Activated naive CD4-positive, alpha-beta T cell treated with anti-CD3 and anti-CD28 coated beads for 36 hours (primary cell): ENCODE results near the gene DQX1. TPM values are rescaled to one million over a fixed set of nuclear protein-coding genes. Genes with fewer than 3 reads are reported as not detected.
A peak's percentile ranks its signal among the peaks of the same experiment; 100 is the strongest.
"Not testable (repeated sequence)": the region's sequence is repeated elsewhere in the genome, so short reads cannot be mapped to it uniquely, and the experiment has no call there.

Experiments
- CTCF ChIA-PET: fragments of 350-600 bp; sonication (Branson Sonifier 250); formaldehyde crosslinking; loops from one replicate; lab custom pipeline; 2021; ENCODE audit warnings: antibody characterized with exemption; lab: Charles Lee
- DNase-seq: peaks from one replicate; pipeline ENCODE4 v3.0.0-alpha.2; 2020
- H3K27ac Mint-ChIP-seq: one replicate; pipeline ENCODE4 v1.8.0; 2021; ENCODE audit warnings: mild to moderate bottlenecking, mixed read lengths
- H3K27me3 Mint-ChIP-seq: one replicate; pipeline ENCODE4 v1.8.0; 2021; ENCODE audit warnings: low read depth, mixed read lengths
- H3K36me3 Mint-ChIP-seq: one replicate; pipeline ENCODE4 v1.8.0; 2021; ENCODE audit warnings: low read depth, mixed read lengths
- H3K4me1 Mint-ChIP-seq: one replicate; pipeline ENCODE4 v1.8.0; 2021; ENCODE audit warnings: low read depth, mixed read lengths
- H3K4me3 Mint-ChIP-seq: one replicate; pipeline ENCODE4 v1.8.0; 2021; ENCODE audit warnings: mild to moderate bottlenecking, moderate library complexity, mixed read lengths
- H3K9me3 Mint-ChIP-seq: one replicate; pipeline ENCODE4 v1.8.0; 2021; ENCODE audit warnings: mixed read lengths
- intact Hi-C: fragments of 100-400 bp; cut with micrococcal nuclease; formaldehyde crosslinking; loops from one replicate; pipeline ENCODE4 v1.15.1; 2023
- total RNA-seq, 2 experiments: library from RNA; stranded (reverse); gene quantifications; one replicate each; pipeline ENCODE4 v1.2.3, GENCODE V29; 2021

The DQX1 gene
- total RNA-seq, 2 experiments from 2014 or later: 0.10 to 0.45 TPM

GRCh38 chr2:74495440-74495839, 30.6 kb downstream of the DQX1 start:
- intact Hi-C loops: loop anchor here (5.0 kb wide), 1 partner anchor 37 kb away; no protein-coding TSS in a partner anchor
- Mint-ChIP-seq H3K27me3 (peaks cover 26% of the 10 kb centered on the region), H3K36me3 (peaks cover 15% of the 10 kb centered on the region), H3K4me3 (no peak overlapping the region), H3K27ac (no peak overlapping the region), H3K9me3 (no peaks in the 10 kb centered on the region), H3K4me1 (peaks cover 21% of the 10 kb centered on the region)
- no peak for DNase-seq
- CTCF ChIA-PET: interaction anchor here (3.9 kb wide), 1 partner anchor 92 kb away, joined by 21 read pairs; no protein-coding TSS in a partner anchor

DNA sequence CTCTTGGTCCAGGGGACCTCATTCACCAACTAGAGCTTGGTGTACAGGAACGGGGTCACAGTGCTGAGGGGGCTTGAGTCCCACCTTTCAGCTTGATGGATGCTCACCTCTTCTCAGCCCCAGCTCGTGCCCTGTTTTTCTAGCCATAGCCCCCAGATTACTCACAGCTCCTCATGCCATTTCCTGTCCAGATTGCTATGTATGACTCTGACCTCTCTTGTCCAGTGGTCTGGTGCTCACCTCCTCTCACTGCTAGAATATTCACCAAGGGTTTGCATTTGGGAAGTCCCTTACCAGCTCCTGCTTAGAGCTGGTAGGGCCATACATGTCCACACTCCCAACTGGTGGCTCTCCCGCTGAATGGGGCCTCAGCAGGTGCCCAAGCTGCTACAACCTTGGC, 32.5 kb downstream of the DQX1 start:
- DNase-seq: no peak
- intact Hi-C loops: no loop called here
- H3K27me3 Mint-ChIP-seq: peaks cover 12% of the 10 kb centered on the region
- peaks cover 11% of the 10 kb centered on the region for H3K4me1 Mint-ChIP-seq
- H3K4me3 Mint-ChIP-seq: no peak overlapping the region
- peaks cover 19% of the 10 kb centered on the region for H3K36me3 Mint-ChIP-seq
- H3K27ac Mint-ChIP-seq: no peak overlapping the region
- CTCF ChIA-PET: interaction anchor here (0.6 to 3.9 kb wide), 3 partner anchors 50 to 98 kb away, joined by 3 to 21 read pairs (median 4); no protein-coding TSS in a partner anchor
- no peaks in the 10 kb centered on the region for H3K9me3 Mint-ChIP-seq

GRCh38 chr2:74491648-74492544, 34.1 kb downstream of the DQX1 start:
- no peaks in the 10 kb centered on the region for H3K27me3 Mint-ChIP-seq
- no peak overlapping the region for H3K4me3 Mint-ChIP-seq
- no peak for DNase-seq
- no peak overlapping the region for H3K27ac Mint-ChIP-seq
- H3K36me3 Mint-ChIP-seq: peaks cover 21% of the 10 kb centered on the region
- H3K9me3 Mint-ChIP-seq: no peaks in the 10 kb centered on the region
- intact Hi-C loops: no loop called here
- CTCF ChIA-PET: interaction anchor here (1.3 to 3.9 kb wide), 2 partner anchors 9 to 95 kb away, joined by 4 to 21 read pairs; partner anchors contain the start of genes CCDC142 and TTC31
- H3K4me1 Mint-ChIP-seq: no peaks in the 10 kb centered on the region

DNA sequence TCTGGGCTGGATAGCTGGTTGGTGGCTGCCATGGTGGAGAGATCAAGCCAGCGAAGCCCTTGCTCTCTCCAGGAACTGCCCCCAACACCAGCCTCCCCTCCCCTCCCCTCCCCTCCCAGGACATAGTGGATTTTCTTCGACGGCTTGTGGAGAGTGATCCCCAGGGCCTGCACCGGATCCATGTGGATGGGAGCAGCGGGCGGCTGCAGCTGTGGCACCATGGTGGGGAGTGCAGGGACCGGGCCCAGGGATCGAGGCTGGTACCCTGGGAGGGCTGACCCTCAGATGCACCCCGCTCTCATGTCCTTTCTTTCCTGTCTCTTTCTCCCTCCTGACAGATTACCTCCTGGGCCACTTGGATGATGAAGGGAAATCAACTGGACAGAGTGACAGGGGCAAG, 36.1 kb downstream of the DQX1 start:
- intact Hi-C loops: no loop called here

GRCh38 chr2:74488643-74489481, 37.2 kb downstream of the DQX1 start:
- intact Hi-C loops: no loop called here
- DNase-seq: no peak
- Mint-ChIP-seq H3K36me3 (peaks cover 27% of the 10 kb centered on the region), H3K27me3 (no peaks in the 10 kb centered on the region), H3K9me3 (no peaks in the 10 kb centered on the region), H3K4me3 (no peak overlapping the region), H3K27ac (no peak overlapping the region), H3K4me1 (peaks cover 6% of the 10 kb centered on the region)
- CTCF ChIA-PET: interaction anchor here (0.6 kb wide), 1 partner anchor 172 kb away, joined by 3 read pairs; no protein-coding TSS in a partner anchor

More for the DNA sequence above, 36.1 kb downstream of the DQX1 start:
- Mint-ChIP-seq H3K4me1 (peaks cover 2% of the 10 kb centered on the region), H3K27me3 (no peaks in the 10 kb centered on the region), H3K9me3 (no peaks in the 10 kb centered on the region), H3K4me3 (no peak overlapping the region), H3K27ac (no peak overlapping the region), H3K36me3 (peaks cover 27% of the 10 kb centered on the region)
- CTCF ChIA-PET: no interaction called here
- DNase-seq: no peak

GRCh38 chr2:74486141-74486540, 39.9 kb downstream of the DQX1 start:
- no peak overlapping the region for H3K4me3 Mint-ChIP-seq
- DNase-seq: no peak
- CTCF ChIA-PET: interaction anchor here (8.2 kb wide), 1 partner anchor 100 kb away, joined by 144 read pairs; no protein-coding TSS in a partner anchor
- H3K4me1 Mint-ChIP-seq: peaks cover 15% of the 10 kb centered on the region
- H3K36me3 Mint-ChIP-seq: peaks cover 16% of the 10 kb centered on the region
- no peak overlapping the region for H3K27ac Mint-ChIP-seq
- no peaks in the 10 kb centered on the region for H3K9me3 Mint-ChIP-seq
- intact Hi-C loops: no loop called here
- no peaks in the 10 kb centered on the region for H3K27me3 Mint-ChIP-seq

DNA sequence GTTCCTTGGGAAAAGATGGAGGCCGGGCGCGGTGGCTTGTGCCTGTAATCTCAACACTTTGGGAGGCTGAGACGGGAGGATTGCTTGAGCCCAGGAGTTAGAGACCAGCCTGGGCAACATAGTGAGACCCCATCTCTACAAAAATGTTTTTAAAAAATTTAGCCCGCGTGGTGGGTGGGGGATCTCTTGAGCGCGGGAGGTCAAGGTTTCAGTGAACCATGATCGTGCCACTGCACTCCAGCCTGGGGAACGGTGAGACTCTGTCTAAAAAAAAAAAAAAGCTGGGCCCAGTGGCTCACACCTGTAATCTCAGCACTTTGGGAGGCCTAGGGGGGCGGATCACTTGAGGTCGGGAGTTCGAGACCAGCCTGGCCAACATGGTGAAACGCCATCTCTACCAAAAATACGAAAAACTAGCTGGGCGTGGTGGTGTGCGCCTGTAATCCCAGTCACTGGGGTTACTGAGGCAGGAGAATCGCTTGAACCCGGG, 42.3 kb downstream of the DQX1 start:
- not testable (repeated sequence) for DNase-seq, H3K27me3 Mint-ChIP-seq, H3K9me3 Mint-ChIP-seq
- Mint-ChIP-seq H3K4me1 (peaks cover 32% of the 10 kb centered on the region), H3K4me3 (peak overlapping the region; percentile 93), H3K36me3 (peaks cover 18% of the 10 kb centered on the region), H3K27ac (peak overlapping the region; percentile 98)
- CTCF ChIA-PET: interaction anchor here (0.6 to 8.2 kb wide), 19 partner anchors 8 to 804 kb away, joined by 3 to 144 read pairs (median 4); partner anchors contain the start of genes HTRA2, INO80B and MRPL53
- intact Hi-C loops: loop anchor here (1.0 to 5.0 kb wide), 11 partner anchors 11 to 393 kb away; partner anchors contain the start of genes AUP1, HK2, HTRA2 and MRPL53

DNA sequence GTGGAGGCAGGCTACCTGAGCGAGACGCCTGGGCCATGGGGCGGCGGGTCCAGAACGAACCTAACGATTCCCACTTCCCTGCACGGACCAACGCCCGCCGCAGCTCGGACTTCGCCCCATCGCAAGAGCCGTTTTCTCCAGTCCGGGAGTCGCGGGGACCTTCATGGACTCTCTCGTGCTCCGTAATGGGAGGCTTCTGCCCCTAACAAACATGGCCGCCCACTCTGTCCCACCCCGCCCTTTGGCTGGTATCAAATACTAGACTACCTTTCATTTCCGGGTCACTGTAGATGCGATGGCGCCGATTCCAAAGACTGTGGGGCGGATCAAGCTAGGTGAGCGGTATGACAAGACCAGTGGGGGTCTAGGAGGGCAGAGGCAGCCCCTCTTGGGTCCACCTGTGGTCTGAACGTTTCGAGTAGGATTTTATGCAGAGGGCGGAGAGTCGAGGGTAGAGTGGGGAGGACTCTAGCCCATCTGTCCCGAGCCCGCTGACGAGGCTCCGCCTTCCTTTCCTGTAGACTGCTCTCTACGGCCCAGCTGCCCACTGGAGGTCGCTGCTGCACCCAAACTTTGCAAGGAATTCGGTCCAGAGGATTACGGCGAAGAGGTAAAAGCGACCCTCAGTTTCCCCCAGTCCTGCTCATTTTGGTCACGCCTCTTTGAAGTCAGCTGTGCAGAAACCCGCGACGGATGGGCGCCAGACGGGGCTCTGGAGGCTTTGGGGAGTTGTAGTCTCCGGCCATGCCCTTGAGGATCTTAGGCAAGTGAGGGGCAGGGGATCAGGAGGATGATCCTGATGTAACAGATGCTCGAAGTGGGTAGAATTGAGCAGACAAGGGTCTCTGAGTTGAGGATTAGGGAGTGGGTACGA, 43.0 kb downstream of the DQX1 start, which contains the start of the genes CCDC142 and TTC31:
Gene CCDC142, minus strand, starts transcription at position 198 of the 874 bp plus-strand sequence. Its CDS starts 161 bp downstream, at position 37.
Gene TTC31, plus strand, starts transcription at position 281 of the 874 bp plus-strand sequence. Its CDS starts 15 bp downstream, at position 296.
- intact Hi-C loops: loop anchor here (1.0 to 5.0 kb wide), 11 partner anchors 11 to 393 kb away; partner anchors contain the start of genes AUP1, HK2, HTRA2 and MRPL53
- Mint-ChIP-seq H3K27me3 (no peaks in the 10 kb centered on the region), H3K4me1 (peaks cover 32% of the 10 kb centered on the region), H3K9me3 (no peaks in the 10 kb centered on the region), H3K27ac (peak within 1 kb of the TSS; percentile 98), H3K4me3 (peak within 1 kb of the TSS; percentile 93), H3K36me3 (peaks cover 17% of the 10 kb centered on the region)
- CTCF ChIA-PET: interaction anchor here (0.5 to 8.2 kb wide), 23 partner anchors 8 to 198 kb away, joined by 3 to 144 read pairs (median 4); partner anchors contain the start of genes AUP1, HTRA2, INO80B and LBX2
- DNase-seq: peak; percentile 97

GRCh38 chr2:74481961-74482800, 43.9 kb downstream of the DQX1 start:
- Mint-ChIP-seq H3K27me3 (no peaks in the 10 kb centered on the region), H3K9me3 (no peaks in the 10 kb centered on the region), H3K4me1 (peaks cover 32% of the 10 kb centered on the region), H3K27ac (peak overlapping the region; percentile 98), H3K4me3 (peak overlapping the region; percentile 93), H3K36me3 (peaks cover 16% of the 10 kb centered on the region)
- peak; percentile 57 for DNase-seq
- CTCF ChIA-PET: interaction anchor here (0.5 to 8.2 kb wide), 18 partner anchors 7 to 109 kb away, joined by 3 to 144 read pairs (median 6); partner anchors contain the start of genes AUP1, HTRA2, INO80B and LBX2
- intact Hi-C loops: loop anchor here (2.0 to 5.0 kb wide), 2 partner anchors 235 to 353 kb away; partner anchors contain the start of gene HK2

DNA sequence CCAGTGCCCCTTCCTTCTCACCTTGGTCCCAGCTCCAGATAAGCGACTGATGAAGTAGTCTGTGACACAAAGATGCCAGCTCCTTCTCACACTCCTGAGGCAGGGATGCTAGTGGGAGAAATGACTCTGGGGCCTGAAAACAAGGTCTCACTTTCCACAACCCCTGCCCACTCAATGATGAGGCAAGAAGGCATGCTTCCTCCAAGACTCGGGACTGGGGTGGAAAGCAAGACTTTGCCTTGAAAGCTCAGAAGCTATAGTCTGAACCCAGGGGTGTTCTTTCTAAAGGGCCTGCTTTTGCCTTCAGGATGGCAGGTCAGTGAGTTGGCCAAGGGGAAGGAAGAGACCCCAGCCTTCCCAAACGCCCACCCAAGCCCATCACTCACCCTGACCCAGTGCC, 44.6 kb downstream of the DQX1 start:
- CTCF ChIA-PET: interaction anchor here (1.1 to 8.2 kb wide), 10 partner anchors 9 to 104 kb away, joined by 3 to 144 read pairs (median 9); partner anchors contain the start of genes HTRA2, INO80B, LBX2 and MRPL53
- no peaks in the 10 kb centered on the region for H3K9me3 Mint-ChIP-seq
- intact Hi-C loops: loop anchor here (5.0 kb wide), 1 partner anchor 236 kb away; no protein-coding TSS in a partner anchor
- H3K4me1 Mint-ChIP-seq: peaks cover 32% of the 10 kb centered on the region
- no peaks in the 10 kb centered on the region for H3K27me3 Mint-ChIP-seq
- no peak for DNase-seq
- H3K27ac Mint-ChIP-seq: no peak overlapping the region
- peaks cover 16% of the 10 kb centered on the region for H3K36me3 Mint-ChIP-seq
- H3K4me3 Mint-ChIP-seq: peak overlapping the region; percentile 93
